ENCODE results near the gene GNPTG.

The GNPTG gene

DNA sequence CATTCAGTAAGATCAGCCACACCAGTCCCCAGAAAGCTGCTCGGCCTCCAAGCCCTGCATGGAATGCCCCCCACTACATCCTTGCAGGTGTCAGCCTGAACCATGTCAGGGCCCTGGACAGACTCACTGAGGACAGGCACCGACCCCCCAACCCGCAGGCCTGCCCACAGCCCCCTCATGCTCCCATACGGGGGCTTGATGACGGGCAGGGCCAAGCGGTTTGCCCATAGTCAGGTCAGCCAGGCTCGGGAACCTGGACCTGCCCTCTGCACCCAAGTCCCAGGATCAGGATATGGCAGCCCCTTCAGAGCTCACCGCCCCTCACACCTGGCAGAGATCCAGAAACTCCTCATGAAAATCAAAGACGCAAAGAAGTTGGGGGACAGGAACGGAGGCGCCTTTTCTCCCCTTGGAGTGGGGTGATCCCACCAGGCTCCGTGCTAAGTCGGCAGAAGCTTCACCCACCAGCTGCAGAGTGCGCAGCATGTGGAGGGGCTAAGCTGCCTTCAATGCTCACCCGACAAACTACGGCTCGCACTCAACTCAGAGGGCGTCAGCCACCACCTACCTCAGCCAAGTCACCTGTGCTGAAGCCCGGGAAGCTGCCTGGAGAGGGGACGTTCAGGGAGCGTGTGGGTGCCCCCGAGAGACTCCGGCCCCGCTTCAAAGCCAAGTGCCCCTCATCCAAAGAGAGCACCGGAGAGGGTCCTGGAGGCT is 26.5 kb downstream of the GNPTG start:
- TF ChIP-seq, protein P1, sequence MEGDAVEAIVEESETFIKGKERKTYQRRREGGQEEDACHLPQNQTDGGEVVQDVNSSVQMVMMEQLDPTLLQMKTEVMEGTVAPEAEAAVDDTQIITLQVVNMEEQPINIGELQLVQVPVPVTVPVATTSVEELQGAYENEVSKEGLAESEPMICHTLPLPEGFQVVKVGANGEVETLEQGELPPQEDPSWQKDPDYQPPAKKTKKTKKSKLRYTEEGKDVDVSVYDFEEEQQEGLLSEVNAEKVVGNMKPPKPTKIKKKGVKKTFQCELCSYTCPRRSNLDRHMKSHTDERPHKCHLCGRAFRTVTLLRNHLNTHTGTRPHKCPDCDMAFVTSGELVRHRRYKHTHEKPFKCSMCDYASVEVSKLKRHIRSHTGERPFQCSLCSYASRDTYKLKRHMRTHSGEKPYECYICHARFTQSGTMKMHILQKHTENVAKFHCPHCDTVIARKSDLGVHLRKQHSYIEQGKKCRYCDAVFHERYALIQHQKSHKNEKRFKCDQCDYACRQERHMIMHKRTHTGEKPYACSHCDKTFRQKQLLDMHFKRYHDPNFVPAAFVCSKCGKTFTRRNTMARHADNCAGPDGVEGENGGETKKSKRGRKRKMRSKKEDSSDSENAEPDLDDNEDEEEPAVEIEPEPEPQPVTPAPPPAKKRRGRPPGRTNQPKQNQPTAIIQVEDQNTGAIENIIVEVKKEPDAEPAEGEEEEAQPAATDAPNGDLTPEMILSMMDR (IDR thresholded peaks at IDR 0.05; ENCODE audit: low read depth, low read length), result no peak
- DNase-seq, result no peak
- no peaks in the 10 kb centered on the region; the same call in 1 of the 2 replicates for H3K36me3 ChIP-seq
- H3K27ac ChIP-seq, result no peak overlapping the region
- no peaks in the 10 kb centered on the region for H3K27me3 ChIP-seq (ENCODE audit: insufficient read depth, low read depth, severe bottlenecking)
- no peaks in the 10 kb centered on the region for H3K9me3 ChIP-seq (ENCODE audit: severe bottlenecking)
- H3K4me3 ChIP-seq (ENCODE audit: low read depth, low read length), result peak overlapping the region; percentile 64; the same call in 1 of the 2 replicates

DNA sequence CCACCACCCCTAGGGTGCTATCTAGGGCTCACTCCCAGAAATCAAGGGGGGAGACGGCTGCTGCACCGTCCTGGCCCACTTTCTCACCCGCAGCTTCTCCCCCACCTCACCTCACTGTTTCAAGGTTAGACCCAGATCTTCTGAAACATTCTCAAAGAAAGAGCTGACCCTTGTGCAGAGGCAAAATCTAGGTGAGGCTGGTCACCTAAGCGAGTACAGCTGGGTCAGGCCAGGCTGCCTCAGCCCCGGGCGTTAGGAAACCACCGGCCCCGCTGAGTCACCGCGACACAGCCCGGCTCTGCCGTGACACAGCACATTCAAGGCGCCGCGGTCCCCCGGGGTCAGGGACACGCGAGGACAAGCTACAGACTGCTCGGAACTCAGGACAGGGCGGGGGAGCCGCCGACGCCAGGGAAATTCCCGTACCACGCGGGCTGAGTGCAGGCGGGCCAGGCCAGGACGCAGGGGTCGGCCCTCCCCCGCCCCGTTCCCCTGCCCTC is 27.1 kb downstream of the GNPTG start:
- H3K27me3 ChIP-seq (ENCODE audit: insufficient read depth, low read depth, severe bottlenecking), result no peaks in the 10 kb centered on the region
- no peaks in the 10 kb centered on the region for H3K9me3 ChIP-seq (ENCODE audit: severe bottlenecking)
- TF ChIP-seq, protein P1 (IDR thresholded peaks at IDR 0.05; ENCODE audit: low read depth, low read length), result no peak
- DNase-seq, result peak; percentile 52
- H3K36me3 ChIP-seq, result no peaks in the 10 kb centered on the region; the same call in 1 of the 2 replicates
- H3K4me3 ChIP-seq (ENCODE audit: low read depth, low read length), result peak overlapping the region; percentile 64
- H3K27ac ChIP-seq, result peak overlapping the region; percentile 74

DNA sequence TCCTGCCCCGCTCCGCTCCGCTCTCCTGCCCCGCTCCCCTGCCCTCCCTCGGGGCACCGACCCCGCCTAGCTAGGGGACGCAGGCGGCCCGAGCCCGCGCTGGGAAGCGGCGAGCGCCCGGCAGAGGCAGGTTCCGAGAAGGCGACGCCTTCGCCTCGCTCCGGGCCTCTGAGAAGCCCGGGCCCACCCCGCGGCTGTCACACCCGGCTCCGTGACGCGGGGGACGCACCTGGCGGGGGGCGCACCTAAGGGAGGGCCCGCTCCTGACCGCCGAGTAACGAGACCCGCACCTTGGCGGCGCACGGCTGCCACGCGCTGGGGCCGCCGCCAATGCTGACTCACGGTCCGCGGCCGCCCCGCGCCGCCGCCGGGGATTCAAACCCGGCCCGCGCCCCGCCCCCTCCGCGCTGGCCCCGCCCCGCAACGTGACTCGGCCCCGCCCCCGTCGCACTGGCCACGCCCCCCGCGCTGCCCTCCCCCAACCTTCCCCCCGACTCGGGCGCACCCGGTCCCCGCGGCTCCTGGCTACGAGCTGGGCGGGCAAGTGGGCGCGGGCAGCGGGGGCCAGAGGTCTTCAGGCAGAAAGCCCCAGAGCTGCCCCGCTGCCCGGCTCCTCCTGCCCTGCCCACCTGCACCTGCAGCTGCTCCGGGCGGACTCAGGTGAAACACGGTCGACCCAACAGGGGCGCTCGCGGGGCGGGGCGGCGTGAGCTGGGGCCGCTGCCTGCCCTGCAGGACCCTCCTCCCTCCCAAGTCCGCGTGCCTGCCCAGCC is 27.8 kb downstream of the GNPTG start:
- peak overlapping the region; percentile 64 for H3K4me3 ChIP-seq (ENCODE audit: low read depth, low read length)
- H3K27me3 ChIP-seq (ENCODE audit: insufficient read depth, low read depth, severe bottlenecking), result no peaks in the 10 kb centered on the region
- peak; percentile 69 for DNase-seq
- no peaks in the 10 kb centered on the region for H3K9me3 ChIP-seq (ENCODE audit: severe bottlenecking)
- TF ChIP-seq, protein P1 (IDR thresholded peaks at IDR 0.05; ENCODE audit: low read depth, low read length), result peak; percentile 25; the same call in 1 of the 2 replicates
- no peaks in the 10 kb centered on the region; the same call in 1 of the 2 replicates for H3K36me3 ChIP-seq
- H3K27ac ChIP-seq, result peak overlapping the region; percentile 74

DNA sequence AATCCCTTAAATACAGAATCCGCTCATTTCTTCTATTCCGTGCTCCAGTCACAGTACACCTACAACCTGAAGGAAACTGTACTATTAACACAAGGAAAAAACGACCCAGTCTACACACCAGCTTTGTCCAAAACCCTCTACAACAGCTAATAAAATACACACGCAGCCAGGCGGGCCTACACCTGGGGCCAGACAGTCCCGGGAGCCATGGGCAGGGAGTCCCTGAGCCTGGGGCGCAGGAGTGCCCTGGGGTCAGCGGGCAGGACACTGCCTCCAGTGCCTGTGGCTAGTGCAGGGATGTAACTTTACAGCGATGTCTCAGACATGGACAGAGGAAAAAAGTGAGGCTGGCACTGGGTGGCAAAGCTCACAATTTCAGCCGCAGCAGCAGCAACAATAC is 28.5 kb downstream of the GNPTG start:
- H3K27ac ChIP-seq, result peak overlapping the region; percentile 57

DNA sequence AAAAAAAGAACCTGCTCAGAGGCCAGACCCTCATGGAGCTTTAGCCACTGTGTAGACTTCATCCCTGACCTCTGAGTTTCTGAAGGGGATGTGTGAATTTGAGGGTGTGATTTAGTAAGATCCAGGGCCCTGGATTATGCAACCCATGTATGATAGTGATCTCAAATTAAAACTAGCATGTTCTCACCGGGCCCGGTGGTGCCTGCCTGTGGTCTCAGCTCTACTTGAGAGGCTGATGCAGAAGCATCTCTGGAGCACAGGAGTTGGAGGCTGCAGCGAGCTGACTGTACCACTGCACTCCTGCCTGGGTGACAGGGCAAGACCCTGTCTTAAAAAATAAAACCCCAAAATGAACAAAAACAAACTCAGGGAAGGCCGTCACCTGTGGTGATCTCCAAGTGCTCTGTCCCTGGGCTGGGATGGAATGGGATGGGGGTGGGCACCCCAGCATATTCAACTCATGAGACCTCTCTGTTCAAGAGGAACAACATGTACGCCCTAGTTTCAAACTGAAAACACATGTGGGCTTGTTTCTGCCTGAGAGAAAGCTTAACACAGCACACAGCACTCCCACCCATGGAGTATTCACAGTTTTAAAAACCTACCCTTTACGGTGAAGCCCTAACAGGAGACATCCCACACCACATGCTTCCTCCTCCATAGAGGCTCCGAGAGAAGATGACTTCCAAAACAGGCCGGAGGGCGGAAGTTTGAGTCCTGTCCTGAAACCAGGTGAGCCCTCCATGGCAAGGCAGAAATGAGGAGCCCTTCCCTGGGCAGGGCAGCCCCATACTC is 30.1 kb downstream of the GNPTG start:
- Histone ChIP-seq H3K4me3 (ENCODE audit: low read depth, low read length) (no peak overlapping the region), H3K27me3 (ENCODE audit: insufficient read depth, low read depth, severe bottlenecking) (no peaks in the 10 kb centered on the region), H3K9me3 (ENCODE audit: severe bottlenecking) (no peaks in the 10 kb centered on the region), H3K27ac (no peak overlapping the region), H3K36me3 (no peaks in the 10 kb centered on the region; the same call in 1 of the 2 replicates)
- no peak for DNase-seq
- TF ChIP-seq, protein P1 (IDR thresholded peaks at IDR 0.05; ENCODE audit: low read depth, low read length), result no peak

More for the DNA sequence above, 28.5 kb downstream of the GNPTG start:
- TF ChIP-seq, protein P1 (IDR thresholded peaks at IDR 0.05; ENCODE audit: low read depth, low read length), result no peak
- Histone ChIP-seq H3K9me3 (ENCODE audit: severe bottlenecking) (no peaks in the 10 kb centered on the region), H3K4me3 (ENCODE audit: low read depth, low read length) (peak overlapping the region; percentile 47), H3K36me3 (no peaks in the 10 kb centered on the region; the same call in 1 of the 2 replicates), H3K27me3 (ENCODE audit: insufficient read depth, low read depth, severe bottlenecking) (no peaks in the 10 kb centered on the region)
- DNase-seq, result no peak

Measured in WERI-Rb-1 (cell line).